ENCODE data around the gene CADPS2. TPM values are rescaled to one million over a fixed set of nuclear protein-coding genes. Genes with fewer than 3 reads are reported as not detected.

The CADPS2 gene
- total RNA-seq, 1 experiment from 2014 or later = 7.4 TPM

DNA sequence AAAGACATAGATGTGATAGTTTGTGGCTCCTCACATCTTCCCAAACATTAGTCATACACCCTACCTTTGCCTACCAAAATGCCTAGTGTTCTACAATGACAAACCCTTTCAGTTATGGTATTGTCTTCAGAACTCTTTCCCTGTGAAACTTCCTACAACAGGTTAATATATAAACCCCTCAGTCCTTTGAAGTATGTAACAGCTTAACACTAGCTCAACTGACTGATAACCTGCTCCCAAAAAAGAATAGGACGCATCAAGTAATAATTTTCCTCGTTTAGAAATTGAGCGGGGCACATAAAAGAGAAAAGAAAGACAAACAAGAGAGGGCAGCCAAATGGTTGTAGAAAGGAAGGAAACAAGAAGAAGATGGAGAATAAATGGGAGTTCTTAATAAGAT lies 133.7 kb downstream of the CADPS2 start:
- Mint-ChIP-seq H3K4me3 (ENCODE audit: unreplicated experiment) (no peak overlapping the region), H3K27me3 (ENCODE audit: insufficient read depth, unreplicated experiment) (no peaks in the 10 kb centered on the region), H3K4me1 (ENCODE audit: insufficient read depth, unreplicated experiment) (no peaks in the 10 kb centered on the region), H3K9me3 (ENCODE audit: unreplicated experiment) (no peaks in the 10 kb centered on the region), H3K36me3 (ENCODE audit: insufficient read depth, unreplicated experiment) (no peaks in the 10 kb centered on the region), H3K27ac (ENCODE audit: low read depth, unreplicated experiment) (no peak overlapping the region)
- BruUV-seq (replicated peaks) = no TSS peak
- TF ChIP-seq, protein P1, sequence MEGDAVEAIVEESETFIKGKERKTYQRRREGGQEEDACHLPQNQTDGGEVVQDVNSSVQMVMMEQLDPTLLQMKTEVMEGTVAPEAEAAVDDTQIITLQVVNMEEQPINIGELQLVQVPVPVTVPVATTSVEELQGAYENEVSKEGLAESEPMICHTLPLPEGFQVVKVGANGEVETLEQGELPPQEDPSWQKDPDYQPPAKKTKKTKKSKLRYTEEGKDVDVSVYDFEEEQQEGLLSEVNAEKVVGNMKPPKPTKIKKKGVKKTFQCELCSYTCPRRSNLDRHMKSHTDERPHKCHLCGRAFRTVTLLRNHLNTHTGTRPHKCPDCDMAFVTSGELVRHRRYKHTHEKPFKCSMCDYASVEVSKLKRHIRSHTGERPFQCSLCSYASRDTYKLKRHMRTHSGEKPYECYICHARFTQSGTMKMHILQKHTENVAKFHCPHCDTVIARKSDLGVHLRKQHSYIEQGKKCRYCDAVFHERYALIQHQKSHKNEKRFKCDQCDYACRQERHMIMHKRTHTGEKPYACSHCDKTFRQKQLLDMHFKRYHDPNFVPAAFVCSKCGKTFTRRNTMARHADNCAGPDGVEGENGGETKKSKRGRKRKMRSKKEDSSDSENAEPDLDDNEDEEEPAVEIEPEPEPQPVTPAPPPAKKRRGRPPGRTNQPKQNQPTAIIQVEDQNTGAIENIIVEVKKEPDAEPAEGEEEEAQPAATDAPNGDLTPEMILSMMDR (IDR thresholded peaks at IDR 0.05; ENCODE audit: unreplicated experiment) = no peak
- no peak for DNase-seq (ENCODE audit: unreplicated experiment)
- POLR2A ChIA-PET = no interaction called here
- CTCF ChIA-PET = interaction anchor here (0.6 kb wide), 1 partner anchor 484 kb away, joined by 3 read pairs; no protein-coding TSS in a partner anchor
- intact Hi-C loops (cut with micrococcal nuclease) = no loop called here

DNA sequence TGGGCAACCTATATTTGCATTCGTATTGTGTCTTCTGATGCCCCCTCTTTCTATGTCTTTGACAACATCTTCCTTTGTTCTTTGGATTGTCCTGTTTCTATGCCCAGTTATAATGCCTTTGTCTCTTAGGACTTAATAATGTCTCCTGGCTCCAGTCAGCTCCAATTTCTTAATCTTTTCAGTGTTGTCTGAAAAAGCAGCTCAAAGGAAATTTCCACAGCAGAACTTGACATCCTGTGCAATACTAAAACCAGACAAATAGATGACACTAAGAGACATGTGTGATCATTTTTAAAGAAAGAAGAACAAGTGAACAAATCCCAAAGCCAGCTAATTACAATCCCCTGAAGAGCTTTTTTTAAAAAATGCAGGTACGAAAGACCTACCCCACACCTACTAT lies 135.9 kb downstream of the CADPS2 start:
- TF ChIP-seq, protein P1 (IDR thresholded peaks at IDR 0.05; ENCODE audit: unreplicated experiment) = no peak
- CTCF ChIA-PET = interaction anchor here (0.7 kb wide), 1 partner anchor 25 kb away, joined by 3 read pairs; no protein-coding TSS in a partner anchor
- DNase-seq (ENCODE audit: unreplicated experiment) = no peak
- H3K9me3 Mint-ChIP-seq (ENCODE audit: unreplicated experiment) = no peaks in the 10 kb centered on the region
- H3K27ac Mint-ChIP-seq (ENCODE audit: low read depth, unreplicated experiment) = no peak overlapping the region
- POLR2A ChIA-PET = interaction anchor here (0.6 to 2.0 kb wide), 2 partner anchors 12 to 81 kb away, joined by 3 to 4 read pairs; no protein-coding TSS in a partner anchor
- no peaks in the 10 kb centered on the region for H3K4me1 Mint-ChIP-seq (ENCODE audit: insufficient read depth, unreplicated experiment)
- no peaks in the 10 kb centered on the region for H3K36me3 Mint-ChIP-seq (ENCODE audit: insufficient read depth, unreplicated experiment)
- H3K27me3 Mint-ChIP-seq (ENCODE audit: insufficient read depth, unreplicated experiment) = no peaks in the 10 kb centered on the region
- no peak overlapping the region for H3K4me3 Mint-ChIP-seq (ENCODE audit: unreplicated experiment)
- intact Hi-C loops (cut with micrococcal nuclease) = no loop called here
- BruUV-seq (replicated peaks) = no TSS peak

DNA sequence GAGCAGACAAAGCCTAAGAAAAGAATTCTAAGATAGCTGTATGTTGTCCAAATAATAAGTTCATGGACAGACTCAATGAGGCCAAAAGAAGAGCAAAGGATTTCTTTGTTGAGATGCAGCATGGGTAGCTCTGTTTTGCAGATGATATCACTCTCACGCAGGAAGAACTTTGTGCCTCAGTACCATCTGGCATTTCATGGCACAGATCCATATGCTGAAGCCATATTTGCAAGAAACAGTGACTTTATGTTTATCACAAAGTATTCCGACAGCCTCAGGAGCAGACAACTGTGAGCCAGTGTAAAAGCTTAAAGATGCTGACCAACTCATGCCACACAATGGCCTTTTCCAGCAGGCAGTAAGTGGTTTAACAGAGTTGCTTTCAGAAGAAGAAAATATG lies 138.1 kb downstream of the CADPS2 start:
- ChIA-PET CTCF (interaction anchor here (0.6 to 1.5 kb wide), 6 partner anchors 10 to 249 kb away, joined by 3 to 5 read pairs (median 4); no protein-coding TSS in a partner anchor), POLR2A (interaction anchor here (0.8 to 1.1 kb wide), 2 partner anchors 8 to 17 kb away, joined by 4 read pairs; no protein-coding TSS in a partner anchor)
- TF ChIP-seq, protein P1 (IDR thresholded peaks at IDR 0.05; ENCODE audit: unreplicated experiment) = no peak
- no peaks in the 10 kb centered on the region for H3K27me3 Mint-ChIP-seq (ENCODE audit: insufficient read depth, unreplicated experiment)
- BruUV-seq (replicated peaks) = no TSS peak
- no peaks in the 10 kb centered on the region for H3K36me3 Mint-ChIP-seq (ENCODE audit: insufficient read depth, unreplicated experiment)
- H3K9me3 Mint-ChIP-seq (ENCODE audit: unreplicated experiment) = no peaks in the 10 kb centered on the region
- H3K4me1 Mint-ChIP-seq (ENCODE audit: insufficient read depth, unreplicated experiment) = no peaks in the 10 kb centered on the region
- H3K4me3 Mint-ChIP-seq (ENCODE audit: unreplicated experiment) = no peak overlapping the region
- DNase-seq (ENCODE audit: unreplicated experiment) = no peak
- H3K27ac Mint-ChIP-seq (ENCODE audit: low read depth, unreplicated experiment) = no peak overlapping the region
- intact Hi-C loops (cut with micrococcal nuclease) = no loop called here

DNA sequence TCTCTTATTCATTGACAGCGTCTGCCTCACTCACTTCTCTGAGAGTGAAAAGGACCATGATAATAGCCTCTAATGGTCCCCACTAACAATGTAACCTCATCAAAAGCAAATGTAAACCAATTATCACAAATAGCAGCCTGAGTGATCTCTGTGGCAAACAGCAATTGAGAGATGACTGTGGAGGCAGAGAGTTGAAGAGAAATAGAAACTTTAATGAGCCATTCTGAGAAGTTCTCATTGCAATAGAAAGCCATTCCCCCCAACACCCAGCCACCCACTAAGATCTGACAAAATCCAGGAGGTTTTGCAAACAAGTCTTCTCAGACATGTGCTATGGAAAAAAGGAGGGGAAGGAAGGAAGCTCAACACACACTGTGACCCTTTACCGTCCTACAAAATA lies 139.3 kb downstream of the CADPS2 start:
- POLR2A ChIA-PET = no interaction called here
- CTCF ChIA-PET = interaction anchor here (1.1 to 1.3 kb wide), 2 partner anchors 51 to 72 kb away, joined by 3 to 4 read pairs; no protein-coding TSS in a partner anchor
- no peak overlapping the region for H3K27ac Mint-ChIP-seq (ENCODE audit: low read depth, unreplicated experiment)
- H3K4me1 Mint-ChIP-seq (ENCODE audit: insufficient read depth, unreplicated experiment) = no peaks in the 10 kb centered on the region
- no peaks in the 10 kb centered on the region for H3K9me3 Mint-ChIP-seq (ENCODE audit: unreplicated experiment)
- no peak for DNase-seq (ENCODE audit: unreplicated experiment)
- H3K36me3 Mint-ChIP-seq (ENCODE audit: insufficient read depth, unreplicated experiment) = no peaks in the 10 kb centered on the region
- H3K4me3 Mint-ChIP-seq (ENCODE audit: unreplicated experiment) = no peak overlapping the region
- TF ChIP-seq, protein P1 (IDR thresholded peaks at IDR 0.05; ENCODE audit: unreplicated experiment) = no peak
- BruUV-seq (replicated peaks) = no TSS peak
- intact Hi-C loops (cut with micrococcal nuclease) = no loop called here
- no peaks in the 10 kb centered on the region for H3K27me3 Mint-ChIP-seq (ENCODE audit: insufficient read depth, unreplicated experiment)

Measured in MCF 10A (cell line).